Limb (tissue), 2 donors: Measurements from ENCODE around the gene SIK2.

Experiments
- DNase-seq, 2 donors: peaks; one replicate each; pipeline ENCODE4 v3.0.0-alpha.2; 2016; ENCODE audit errors: extremely low spot score in 2 of 2

SIK2 gene

DNA sequence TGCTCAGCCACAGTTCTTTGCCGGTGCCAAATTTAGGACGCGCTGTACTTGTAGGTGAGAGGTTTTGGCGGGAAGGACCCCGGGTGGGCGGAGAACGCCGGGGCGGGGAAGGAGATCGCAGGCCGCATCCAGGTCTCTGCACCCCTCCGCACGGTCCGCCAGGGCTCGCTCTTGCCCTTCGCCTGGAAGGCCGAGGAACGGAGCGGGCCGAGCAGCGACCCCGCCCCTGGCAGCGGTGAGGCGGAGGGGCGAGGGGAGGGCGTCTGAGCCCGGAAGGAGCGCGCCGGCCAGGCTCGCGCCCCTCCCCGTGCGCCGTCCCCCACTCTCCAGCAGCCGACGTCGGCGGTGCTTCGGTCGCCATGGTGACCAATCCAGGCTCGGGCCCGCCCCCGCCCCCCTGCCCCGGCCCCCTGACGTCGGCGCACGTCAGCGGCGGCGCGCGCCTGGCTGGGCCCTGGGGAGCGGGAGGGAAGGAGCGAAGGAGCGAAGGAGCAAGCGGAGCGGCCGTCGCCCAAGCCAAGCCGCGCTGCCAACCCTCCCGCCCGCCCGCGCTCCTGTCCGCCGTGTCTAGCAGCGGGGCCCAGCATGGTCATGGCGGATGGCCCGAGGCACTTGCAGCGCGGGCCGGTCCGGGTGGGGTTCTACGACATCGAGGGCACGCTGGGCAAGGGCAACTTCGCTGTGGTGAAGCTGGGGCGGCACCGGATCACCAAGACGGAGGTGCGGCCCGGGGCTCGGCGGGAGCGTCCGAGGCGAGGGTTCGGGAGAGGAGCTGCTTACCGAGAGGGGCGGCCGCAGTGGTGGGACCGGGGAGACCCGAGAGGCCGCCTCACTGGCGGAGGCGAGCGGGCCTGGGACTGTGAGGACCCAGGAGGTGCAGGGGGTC, at the start of gene SIK2:
SIK2 (plus strand) TSS at position 471 of the 886 bp plus-strand sequence; CDS start at position 586, 115 bp downstream.
- peak; percentile 97 to 98 for DNase-seq

DNA sequence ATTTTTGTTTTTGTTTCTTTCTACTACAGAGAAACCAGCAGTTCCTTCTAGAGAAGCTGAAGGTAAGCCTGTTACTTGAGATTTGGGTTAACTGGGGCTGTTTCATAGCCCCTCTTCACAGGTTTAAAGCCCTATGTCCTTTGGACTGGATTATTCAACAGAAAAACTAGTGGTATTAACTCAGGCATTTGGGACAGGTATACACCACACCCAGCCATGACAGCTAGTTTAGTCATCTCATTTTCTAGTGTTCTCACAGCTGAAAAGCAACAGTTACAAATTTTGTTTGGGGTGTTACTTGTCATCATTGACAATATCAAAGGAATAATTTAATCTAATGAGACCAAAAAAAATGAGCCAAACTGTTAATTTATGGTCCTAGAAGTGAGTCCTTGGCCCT, 47.7 kb upstream of the SIK2 start:
- no peak for DNase-seq

DNA sequence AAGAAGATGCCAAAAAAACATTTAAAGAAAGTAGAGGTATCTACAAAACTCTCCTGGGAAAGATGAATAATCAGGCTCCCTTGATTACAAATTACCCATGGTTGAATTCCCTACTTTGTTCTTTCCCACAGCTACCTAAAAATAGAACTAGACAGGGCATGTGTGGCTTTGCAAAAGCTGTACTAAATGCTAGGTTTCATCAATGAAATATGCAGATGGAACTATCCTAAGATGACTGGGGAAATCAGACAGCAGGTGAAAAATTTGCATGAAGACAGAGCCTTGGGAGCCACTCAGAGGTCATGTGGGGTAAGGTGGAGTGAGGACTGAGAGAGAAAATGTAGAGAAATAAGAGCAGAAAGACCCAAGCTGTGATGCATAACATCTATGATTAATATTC, 47.0 kb upstream of the SIK2 start:
- DNase-seq: no peak

DNA sequence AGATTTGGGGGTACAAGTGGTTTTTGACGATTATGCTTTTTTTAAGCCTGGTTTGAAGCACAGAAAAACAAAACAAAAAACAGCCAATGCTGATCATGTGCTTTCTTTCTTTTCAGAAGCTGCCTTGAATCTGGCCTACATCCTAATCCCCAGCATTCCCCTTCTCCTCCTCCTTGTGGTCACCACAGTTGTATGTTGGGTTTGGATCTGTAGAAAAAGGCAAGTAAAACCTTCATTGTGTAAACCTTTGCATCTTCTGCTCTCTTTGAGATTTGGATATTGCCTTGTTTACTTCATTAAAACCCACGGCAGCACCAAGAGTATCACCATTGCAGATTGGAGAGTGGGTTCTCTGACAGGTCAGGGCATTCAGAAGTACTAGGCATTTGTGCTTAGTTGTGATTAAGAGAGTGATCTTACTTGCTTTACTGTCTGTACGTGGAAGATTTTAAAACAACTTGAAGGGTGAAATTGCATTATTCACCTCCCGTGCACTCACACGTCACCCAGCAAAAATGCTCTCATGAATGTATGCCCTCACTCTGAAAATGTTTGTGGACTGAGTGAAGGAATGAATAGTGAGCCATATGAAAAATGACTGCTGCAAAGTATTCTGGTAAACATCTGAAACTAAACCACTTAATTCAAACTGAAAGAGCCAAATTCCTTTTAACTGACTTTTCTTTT, 44.7 kb upstream of the SIK2 start:
- no peak for DNase-seq

GRCh38 chr11:111559800-111560464, 42.3 kb upstream of the SIK2 start:
- no peak for DNase-seq

DNA sequence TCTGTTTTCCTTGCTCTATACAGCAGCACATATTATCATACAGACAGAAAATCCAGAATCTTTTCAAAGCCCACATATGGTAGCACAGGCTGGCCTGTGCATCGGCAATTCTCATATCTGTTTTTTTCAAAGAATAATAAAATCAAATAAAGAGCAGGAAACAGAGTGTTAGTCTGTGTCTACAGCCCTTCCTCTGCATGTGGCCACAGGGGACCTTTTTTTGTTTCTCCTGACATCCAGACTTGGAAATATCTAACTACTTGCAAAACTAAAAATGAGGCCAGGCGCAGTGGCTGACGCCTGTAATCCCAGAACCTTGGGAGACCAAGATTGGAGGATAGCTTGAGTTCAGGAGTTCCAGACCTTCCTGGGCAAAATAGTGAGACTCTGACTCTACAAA, 41.4 kb upstream of the SIK2 start:
- no peak for DNase-seq

- DNase-seq: no peak
These were observed 40.9 kb upstream of the SIK2 start for GRCh38 chr11:111561306-111561705.

GRCh38 chr11:111561791-111562325, 40.4 kb upstream of the SIK2 start:
- DNase-seq: no peak

GRCh38 chr11:111562692-111563389, 39.4 kb upstream of the SIK2 start:
- no peak for DNase-seq

- DNase-seq: peak; percentile 67 to 76
These were observed 37.0 kb upstream of the SIK2 start for GRCh38 chr11:111565114-111565720.

GRCh38 chr11:111566324-111566723, 35.9 kb upstream of the SIK2 start:
- no peak for DNase-seq

GRCh38 chr11:111569476-111569875, 32.8 kb upstream of the SIK2 start:
- no peak for DNase-seq

DNA sequence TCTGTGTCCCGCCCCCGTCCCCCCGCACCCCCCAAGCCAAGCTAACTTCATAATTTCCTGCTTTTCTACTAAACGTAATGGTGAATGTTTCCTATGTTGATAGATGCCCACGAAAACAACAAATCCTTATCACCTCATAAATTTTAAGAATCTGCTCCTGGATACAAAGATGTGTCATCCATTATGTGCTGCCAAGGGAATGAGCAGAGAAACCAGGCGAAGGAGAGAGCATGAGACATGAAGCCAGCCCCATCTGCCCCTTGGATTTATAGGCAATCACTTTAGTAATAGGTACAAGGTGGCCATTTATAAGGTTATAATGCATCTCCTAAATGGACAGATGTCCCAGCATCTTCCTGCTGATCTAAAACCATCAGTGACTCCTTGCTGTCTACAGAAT, 31.5 kb upstream of the SIK2 start:
- no peak for DNase-seq

DNA sequence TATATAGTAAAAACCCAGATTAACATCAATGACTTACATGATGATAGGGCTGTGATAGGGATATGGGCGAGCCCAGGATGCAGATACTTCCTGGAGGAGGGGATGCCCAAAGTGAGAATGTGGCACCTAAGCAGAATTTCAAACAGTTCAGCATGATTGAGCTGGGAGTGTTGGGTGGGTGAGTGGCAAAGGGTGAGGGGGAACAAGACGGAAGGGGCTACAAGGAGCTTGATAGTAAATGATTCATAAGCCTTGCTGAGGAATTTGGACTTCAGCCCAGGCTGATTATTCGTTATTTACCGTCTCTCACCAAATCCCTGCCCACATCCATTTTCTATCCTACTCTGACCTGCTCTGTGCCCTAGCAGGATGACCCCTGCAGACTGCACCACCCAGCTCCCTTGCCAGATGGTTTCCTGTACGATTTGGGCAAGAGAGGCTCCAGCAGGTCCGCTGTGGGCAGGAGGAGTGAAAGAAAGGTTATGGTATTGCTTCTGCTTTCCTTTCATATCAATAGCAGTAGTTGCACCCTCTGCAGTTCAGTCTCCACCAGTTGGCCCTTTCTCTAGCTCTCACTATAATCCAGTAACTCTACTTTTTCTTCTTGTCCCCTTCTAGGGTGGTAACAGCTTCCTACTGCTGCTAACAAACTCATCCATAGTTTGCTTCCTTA, 30.3 kb upstream of the SIK2 start:
- DNase-seq: no peak

DNA sequence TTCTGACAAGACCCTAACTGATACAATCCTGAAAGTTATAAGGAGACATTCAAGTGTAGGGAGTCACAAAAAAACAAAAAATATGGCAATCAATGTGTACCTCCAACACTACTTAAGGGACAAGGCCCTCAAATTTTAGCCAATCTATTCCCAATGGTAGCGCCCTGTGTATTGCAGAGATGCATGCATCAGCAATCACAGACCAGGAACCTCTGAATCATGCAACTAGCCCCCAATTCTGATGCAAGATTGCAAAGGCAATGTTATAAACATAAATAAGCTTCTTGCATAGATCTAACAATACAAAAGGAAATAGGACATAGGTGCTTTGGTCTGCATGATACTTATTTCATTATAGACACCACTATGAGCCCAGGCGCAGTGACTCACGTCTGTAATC, 29.7 kb upstream of the SIK2 start:
- no peak for DNase-seq

GRCh38 chr11:111573821-111574249, 28.4 kb upstream of the SIK2 start:
- peak in 1 of 2 donors; percentile 57 for DNase-seq

DNA sequence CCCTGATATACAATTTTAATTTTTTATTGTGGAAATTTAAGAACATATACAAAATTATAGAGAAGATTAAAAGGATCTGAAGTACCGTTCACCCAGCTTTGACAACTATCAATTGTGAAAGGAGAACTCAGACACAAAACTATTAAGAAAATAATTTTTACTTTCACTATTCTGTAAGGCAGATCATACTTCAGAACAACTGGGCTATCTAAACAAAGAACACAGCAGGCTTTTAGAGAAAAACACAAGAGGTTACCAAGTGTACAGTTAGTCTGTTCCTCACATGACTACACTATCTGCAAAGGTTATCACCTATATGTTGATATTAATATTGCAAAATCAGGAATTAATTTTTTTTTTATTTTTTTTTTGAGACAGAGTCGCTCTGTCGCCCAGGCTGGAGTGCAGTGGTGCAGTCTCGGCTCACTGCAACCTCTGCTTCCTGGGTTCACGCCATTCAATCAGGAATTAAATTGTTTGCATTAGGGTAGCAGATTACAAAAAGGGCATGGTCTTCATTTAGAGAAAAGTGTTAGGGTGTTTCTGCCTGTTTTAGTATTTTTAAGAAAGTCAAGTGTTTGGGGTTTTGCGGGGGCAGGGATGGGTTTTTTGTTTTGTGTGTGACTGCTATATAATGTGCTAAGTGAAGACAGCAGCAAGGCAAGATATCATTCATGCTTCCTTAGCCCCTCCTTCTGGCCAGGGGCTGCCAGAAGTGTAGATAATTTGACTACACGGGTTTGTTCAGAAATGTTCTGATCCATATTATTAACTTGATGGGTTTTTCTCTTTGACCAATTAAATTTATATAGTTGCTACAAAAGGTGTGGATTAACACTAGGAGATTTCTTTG, 27.6 kb upstream of the SIK2 start:
- no peak for DNase-seq

GRCh38 chr11:111575740-111576139, 26.5 kb upstream of the SIK2 start:
- DNase-seq: no peak

DNA sequence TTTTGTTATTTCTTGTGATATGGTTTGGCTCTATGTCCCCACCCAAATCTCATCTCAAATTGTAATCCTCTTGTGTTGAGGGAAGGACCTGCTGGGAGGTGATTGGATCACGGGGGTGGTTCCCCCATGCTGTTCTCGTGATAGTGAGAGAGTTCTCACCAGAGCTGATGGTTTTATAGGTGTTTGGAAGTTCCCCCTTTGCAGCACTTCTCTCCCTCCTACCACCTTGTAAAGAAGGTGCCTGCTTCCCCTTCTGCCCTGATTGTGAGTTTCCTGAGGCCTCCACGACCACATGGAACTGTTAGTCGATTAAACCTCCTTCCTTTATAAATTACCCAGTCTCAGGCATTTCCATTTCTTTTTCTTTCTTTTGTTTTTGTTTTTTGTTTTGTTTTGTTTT, 24.4 kb upstream of the SIK2 start:
- no peak for DNase-seq
